ENCODE data around the gene MAEA. TPM values are rescaled to one million over a fixed set of nuclear protein-coding genes. Genes with fewer than 3 reads are reported as not detected.
A peak's percentile ranks its signal among the peaks of the same experiment; 100 is the strongest.

MAEA gene
- total RNA-seq, 1 donor from 2014 or later = 65.8 TPM

- ATAC-seq = no peak
- Histone ChIP-seq H3K36me3 (peaks cover 63% of the 10 kb centered on the region), H3K9me3 (no peaks in the 10 kb centered on the region), H3K27ac (no peak overlapping the region), H3K27me3 (ENCODE audit: low read depth) (no peaks in the 10 kb centered on the region), H3K4me1 (peaks cover 13% of the 10 kb centered on the region), H3K4me3 (no peak overlapping the region)
- TF ChIP-seq CTCF (IDR thresholded peaks at IDR 0.05) = no peak
- intact Hi-C loops (cut with DNase I) = no loop called here
- DNase-seq = no peak
These were observed 73.8 kb downstream of the MAEA start for GRCh38 chr4:1363513-1363912.

GRCh38 chr4:1364217-1364616 is 74.5 kb downstream of the MAEA start:
- no peaks in the 10 kb centered on the region for H3K27me3 ChIP-seq (ENCODE audit: low read depth)
- H3K36me3 ChIP-seq = peaks cover 57% of the 10 kb centered on the region
- TF ChIP-seq CTCF (IDR thresholded peaks at IDR 0.05) = no peak
- H3K27ac ChIP-seq = no peak overlapping the region
- no peaks in the 10 kb centered on the region for H3K9me3 ChIP-seq
- no peak overlapping the region for H3K4me3 ChIP-seq
- intact Hi-C loops (cut with DNase I) = no loop called here
- H3K4me1 ChIP-seq = peaks cover 13% of the 10 kb centered on the region
- ATAC-seq = no peak
- no peak for DNase-seq

- Histone ChIP-seq H3K4me3 (no peak overlapping the region), H3K27ac (peak overlapping the region; percentile 41), H3K27me3 (ENCODE audit: low read depth) (no peaks in the 10 kb centered on the region), H3K36me3 (peaks cover 57% of the 10 kb centered on the region), H3K9me3 (no peaks in the 10 kb centered on the region), H3K4me1 (peaks cover 13% of the 10 kb centered on the region)
- no peak for TF ChIP-seq CTCF (IDR thresholded peaks at IDR 0.05)
- no peak for ATAC-seq
- DNase-seq = peak; percentile 37
- intact Hi-C loops (cut with DNase I) = no loop called here
These were observed 75.1 kb downstream of the MAEA start for GRCh38 chr4:1364748-1365147.

GRCh38 chr4:1365271-1366178 is 75.8 kb downstream of the MAEA start:
- Histone ChIP-seq H3K27ac (peak overlapping the region; percentile 41), H3K27me3 (ENCODE audit: low read depth) (no peaks in the 10 kb centered on the region), H3K36me3 (peaks cover 53% of the 10 kb centered on the region), H3K9me3 (no peaks in the 10 kb centered on the region), H3K4me1 (peaks cover 13% of the 10 kb centered on the region), H3K4me3 (no peak overlapping the region)
- peak; percentile 76 to 85 for ATAC-seq
- TF ChIP-seq CTCF (IDR thresholded peaks at IDR 0.05) = peak; percentile 7
- DNase-seq = peak; percentile 79
- intact Hi-C loops (cut with DNase I) = no loop called here

GRCh38 chr4:1366371-1367229 is 76.9 kb downstream of the MAEA start:
- H3K4me1 ChIP-seq = peaks cover 13% of the 10 kb centered on the region
- peak; percentile 40 for DNase-seq
- no peak for ATAC-seq
- H3K27ac ChIP-seq = no peak overlapping the region
- no peaks in the 10 kb centered on the region for H3K27me3 ChIP-seq (ENCODE audit: low read depth)
- no peaks in the 10 kb centered on the region for H3K9me3 ChIP-seq
- intact Hi-C loops (cut with DNase I) = no loop called here
- H3K4me3 ChIP-seq = no peak overlapping the region
- peaks cover 50% of the 10 kb centered on the region for H3K36me3 ChIP-seq
- no peak for TF ChIP-seq CTCF (IDR thresholded peaks at IDR 0.05)
